C1 segment of cervical spinal cord (tissue), 14 donors: Measurements from ENCODE around the gene SHH.

ENCODE experiments used
- DNase-seq, 14 donors: peaks; one replicate each; lab custom pipeline; 2025; lab: John Stamatoyannopoulos, UW

SHH gene

GRCh38 chr7:155792999-155793560, 19.2 kb downstream of the SHH start:
- no peak for DNase-seq

DNA sequence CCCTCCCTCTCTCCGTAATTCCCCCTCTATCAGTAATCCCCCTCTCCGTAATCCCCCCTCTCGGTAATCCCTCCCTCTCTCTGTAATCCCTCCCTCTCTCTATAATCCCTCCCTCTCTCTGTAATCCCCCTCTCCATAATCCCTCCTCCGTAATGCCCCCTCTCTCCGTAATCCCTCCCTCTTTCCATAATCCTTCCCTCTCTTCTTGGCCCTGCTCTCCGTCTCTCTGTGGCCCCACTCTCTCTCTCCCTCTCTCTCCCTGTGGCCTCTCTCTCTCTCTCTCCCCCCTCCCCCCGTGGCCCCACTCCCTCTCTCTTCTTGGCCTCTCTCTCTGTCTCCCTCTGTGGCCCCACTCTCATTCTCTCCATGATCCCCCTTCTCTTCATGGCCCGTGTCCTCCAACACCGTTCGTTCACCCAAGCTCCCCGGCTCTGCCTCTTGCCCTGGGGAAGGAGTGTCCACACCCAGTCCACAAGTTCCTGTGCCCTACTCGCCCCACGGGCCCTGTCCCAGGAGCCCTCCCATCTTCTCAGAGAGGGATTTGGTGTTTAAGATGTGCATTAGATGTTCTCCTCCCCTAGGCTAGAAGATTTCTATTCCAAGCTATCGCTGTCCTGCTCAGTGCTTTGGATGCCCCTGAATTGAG, 19.8 kb downstream of the SHH start:
- no peak for DNase-seq

DNA sequence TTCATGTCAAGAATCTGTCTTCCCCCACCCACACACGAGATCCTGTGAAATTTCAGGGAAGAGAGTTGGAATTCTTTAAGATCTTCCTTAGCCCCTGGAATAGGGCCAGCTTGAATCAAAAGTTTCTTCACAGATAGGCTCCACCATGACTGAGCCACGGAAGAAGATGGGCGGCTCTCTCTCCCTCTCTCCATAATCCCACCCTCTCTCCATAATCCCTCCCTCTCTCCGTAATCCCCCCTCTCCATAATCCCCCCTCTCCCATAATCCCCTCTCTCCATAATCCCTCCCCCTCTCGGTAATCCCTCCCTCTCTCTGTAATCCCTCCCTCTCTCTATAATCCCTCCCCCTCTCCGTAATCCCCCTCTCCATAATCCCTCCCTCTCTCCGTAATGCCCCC, 20.4 kb downstream of the SHH start:
- DNase-seq = no peak

- DNase-seq = no peak
Observed at GRCh38 chr7:155791214-155791737, 21.0 kb downstream of the SHH start.

- no peak for DNase-seq
Observed at GRCh38 chr7:155790666-155791065, 21.6 kb downstream of the SHH start.

GRCh38 chr7:155789001-155789725, 23.1 kb downstream of the SHH start:
- peak in 1 of 14 donors; percentile 29 for DNase-seq

DNA sequence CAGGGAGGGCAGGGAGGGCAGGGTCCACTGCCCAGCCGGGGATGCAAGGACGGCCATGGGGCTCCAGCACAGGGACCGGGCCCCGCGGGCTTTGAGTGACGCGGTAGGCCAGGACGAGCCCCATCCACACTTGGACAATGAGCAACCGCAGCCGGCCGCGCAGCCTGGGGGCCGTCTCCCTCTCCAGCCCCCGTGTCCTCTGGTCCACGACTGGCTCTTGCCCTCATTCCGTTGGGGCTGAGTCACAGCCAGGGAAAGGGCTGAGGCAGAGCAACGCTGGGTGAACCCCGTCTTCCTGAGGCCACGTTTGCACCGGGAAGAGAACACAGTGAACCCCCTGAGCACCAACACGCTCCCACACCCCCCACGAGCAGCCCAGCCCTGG, 23.7 kb downstream of the SHH start:
- no peak for DNase-seq

GRCh38 chr7:155787171-155787851, 25.0 kb downstream of the SHH start:
- no peak for DNase-seq

GRCh38 chr7:155786491-155786890, 25.8 kb downstream of the SHH start:
- DNase-seq = no peak

DNA sequence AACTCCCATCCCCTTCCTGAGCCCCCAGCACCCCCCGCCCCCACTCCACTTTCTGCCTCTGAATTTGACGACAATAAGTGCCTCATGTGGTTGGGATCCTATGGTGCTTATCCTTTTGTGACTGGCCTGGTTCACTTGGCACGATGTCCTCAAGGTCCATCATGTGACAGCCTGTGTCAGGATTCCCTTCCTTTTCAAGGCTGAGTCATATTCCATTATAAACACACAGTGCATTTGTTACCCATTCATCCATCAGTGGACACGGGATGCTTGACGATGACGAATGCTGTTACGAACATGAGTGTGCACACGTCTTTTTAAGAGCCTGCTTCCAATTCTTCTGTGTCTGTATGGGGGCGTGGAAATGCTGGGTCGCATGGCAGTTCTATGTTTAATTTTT, 26.7 kb downstream of the SHH start:
- DNase-seq = no peak

- no peak for DNase-seq
Observed at GRCh38 chr7:155782466-155782865, 29.8 kb downstream of the SHH start.

DNA sequence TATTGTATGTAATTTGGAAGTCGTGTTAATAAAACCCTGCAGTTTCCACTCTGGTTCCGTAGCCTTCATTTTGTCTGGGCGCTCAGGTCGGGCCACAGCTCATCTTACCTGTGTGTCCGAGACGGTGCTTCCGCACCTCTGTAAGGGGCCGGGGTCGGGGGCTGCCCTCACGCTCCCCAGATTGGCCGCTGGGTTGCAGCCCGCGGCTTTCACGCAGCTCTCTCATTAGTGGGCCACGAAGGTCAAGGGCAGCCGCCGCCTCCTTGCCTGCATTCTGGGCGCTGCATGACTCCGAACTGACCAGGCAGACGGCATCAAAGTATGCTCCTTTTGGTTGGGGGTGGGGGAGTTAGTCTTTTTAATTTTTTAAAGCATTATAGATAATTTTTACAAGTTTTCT, 30.8 kb downstream of the SHH start:
- no peak for DNase-seq

DNA sequence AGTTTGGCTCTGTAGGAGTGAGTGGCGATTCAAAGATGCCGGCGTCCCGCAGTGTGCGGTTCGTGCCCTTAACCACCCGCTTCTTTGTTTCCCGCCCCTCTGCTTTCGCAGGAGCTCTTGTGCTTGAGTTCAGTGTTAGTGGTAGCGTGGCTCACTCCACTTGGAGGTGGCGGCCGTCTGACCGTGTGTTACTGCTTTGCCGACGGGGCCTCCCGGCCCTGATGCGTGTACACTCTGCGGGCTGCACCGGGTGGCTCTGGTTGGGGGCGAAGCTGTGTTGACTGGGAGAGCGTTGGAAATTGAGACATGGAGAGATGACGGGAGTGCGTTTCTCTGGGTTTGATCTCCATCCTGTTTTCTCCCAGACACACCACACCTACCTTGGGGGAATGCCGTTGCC, 31.4 kb downstream of the SHH start:
- no peak for DNase-seq

- no peak for DNase-seq
Observed at GRCh38 chr7:155778349-155778748, 33.9 kb downstream of the SHH start.

DNA sequence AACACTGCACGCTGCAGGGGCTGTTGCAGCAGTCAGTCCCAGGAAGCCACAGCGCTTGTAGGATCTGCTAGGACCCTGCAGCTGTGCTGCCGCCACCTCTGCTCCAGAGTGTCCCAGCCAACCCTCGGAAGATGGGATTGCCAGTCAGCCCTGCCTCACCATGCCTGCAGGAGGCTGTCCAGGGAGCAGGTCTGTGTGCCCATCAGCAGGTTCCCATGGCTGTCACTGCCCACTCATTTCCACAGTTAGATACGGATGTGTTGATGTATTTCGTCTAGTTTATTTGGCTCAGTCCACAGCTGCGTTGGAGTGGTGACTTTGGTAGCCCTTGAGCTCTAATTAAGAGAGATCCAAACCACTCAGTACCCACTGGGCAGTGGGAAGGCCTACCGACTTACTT, 35.7 kb downstream of the SHH start:
- DNase-seq = no peak

DNA sequence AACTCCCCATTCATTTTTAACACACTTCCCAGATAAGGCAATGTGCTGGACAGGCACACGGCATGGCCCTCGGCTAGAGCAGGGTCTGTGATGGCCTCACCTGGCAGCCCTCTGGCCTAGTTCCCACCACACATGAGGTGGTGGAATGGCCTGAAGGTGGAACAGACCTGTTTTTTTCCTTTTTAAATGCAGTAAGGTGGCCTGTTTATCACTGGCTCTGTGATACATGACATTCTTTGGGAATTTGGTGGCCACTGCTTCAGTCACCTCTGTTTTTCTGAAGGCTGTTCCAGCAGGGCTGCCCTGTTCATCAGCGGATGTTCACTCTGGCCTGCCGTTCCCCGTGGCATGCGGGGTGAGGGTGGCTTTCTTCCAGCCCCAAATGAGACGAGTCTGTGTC, 36.6 kb downstream of the SHH start:
- DNase-seq = no peak

- no peak for DNase-seq
Observed at GRCh38 chr7:155774947-155775346, 37.3 kb downstream of the SHH start.

DNA sequence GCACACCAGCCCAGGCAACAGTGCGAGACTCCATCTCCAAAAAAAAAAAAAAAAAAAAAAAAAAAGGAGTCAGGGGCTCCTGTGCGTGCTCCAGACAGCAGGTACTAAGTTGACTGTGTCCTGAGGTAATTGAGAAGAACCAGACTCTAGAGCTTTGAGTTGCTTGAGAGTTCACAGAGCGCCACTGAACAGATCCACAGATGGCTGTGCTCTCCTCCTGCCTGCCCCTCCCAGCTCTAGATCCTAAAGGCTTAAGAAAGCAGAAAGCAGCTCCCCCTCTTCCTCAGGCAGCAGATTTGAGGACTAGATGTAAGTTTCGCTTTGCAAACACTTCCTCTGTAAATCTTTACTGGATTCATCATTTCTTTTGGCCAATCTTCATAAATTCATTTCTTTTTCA, 38.7 kb downstream of the SHH start:
- DNase-seq = no peak

- no peak for DNase-seq
Observed at GRCh38 chr7:155770241-155770640, 42.0 kb downstream of the SHH start.

- no peak for DNase-seq
Observed at GRCh38 chr7:155769701-155770100, 42.6 kb downstream of the SHH start.

DNA sequence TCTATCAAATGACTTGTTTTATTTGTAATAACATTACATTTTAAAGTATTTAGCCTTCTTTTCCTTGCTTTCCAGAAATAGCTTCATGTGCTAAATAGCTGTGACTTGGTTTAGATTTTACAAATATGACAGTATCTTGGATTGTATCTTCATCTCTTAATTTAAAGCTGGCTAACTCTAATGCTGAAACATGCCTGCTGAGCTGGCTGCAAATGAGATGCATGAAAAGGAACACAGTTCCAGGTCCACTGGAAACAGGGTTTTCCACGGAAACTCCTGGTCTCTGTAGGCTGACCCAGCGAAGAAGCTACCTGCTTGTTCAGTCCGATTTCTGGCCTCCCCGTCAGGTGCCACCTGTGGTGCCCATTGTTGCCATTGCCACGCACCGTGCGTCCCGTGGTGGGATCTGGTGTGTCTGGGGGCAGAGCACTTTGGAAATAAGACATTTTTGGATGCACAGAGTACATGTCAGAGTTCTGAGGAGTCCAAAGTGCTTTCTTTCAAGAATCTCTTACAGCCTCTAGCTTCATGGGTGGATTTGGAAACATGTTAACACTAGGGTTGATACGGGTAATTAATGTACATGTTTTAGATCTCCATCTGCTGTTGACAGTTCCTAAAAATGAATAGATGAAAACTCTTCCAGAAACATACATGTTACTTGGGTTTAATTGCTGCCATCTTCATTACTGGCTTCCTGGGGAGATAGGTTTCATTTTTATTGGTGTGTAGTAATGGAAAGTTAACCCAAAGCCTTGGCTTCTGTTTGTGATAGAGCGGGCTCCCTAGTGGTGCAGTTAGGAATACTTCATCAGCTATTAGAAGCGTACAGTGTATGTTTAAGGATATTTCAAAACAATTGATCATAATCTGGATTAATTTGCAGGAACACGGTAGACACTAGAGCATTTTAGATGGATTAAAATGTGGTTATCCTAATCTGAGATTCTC, 45.0 kb downstream of the SHH start:
- DNase-seq = no peak
